ENCODE measurements around the gene BIRC5. TPM values are rescaled to one million over a fixed set of nuclear protein-coding genes. Genes with fewer than 3 reads are reported as not detected.
"Not testable (repeated sequence)": the region's sequence is repeated elsewhere in the genome, so short reads cannot be mapped to it uniquely, and the experiment has no call there.

The BIRC5 gene
- polyA plus RNA-seq, 10 donors, result 10.3 to 26.3 (median 15.8) TPM

DNA sequence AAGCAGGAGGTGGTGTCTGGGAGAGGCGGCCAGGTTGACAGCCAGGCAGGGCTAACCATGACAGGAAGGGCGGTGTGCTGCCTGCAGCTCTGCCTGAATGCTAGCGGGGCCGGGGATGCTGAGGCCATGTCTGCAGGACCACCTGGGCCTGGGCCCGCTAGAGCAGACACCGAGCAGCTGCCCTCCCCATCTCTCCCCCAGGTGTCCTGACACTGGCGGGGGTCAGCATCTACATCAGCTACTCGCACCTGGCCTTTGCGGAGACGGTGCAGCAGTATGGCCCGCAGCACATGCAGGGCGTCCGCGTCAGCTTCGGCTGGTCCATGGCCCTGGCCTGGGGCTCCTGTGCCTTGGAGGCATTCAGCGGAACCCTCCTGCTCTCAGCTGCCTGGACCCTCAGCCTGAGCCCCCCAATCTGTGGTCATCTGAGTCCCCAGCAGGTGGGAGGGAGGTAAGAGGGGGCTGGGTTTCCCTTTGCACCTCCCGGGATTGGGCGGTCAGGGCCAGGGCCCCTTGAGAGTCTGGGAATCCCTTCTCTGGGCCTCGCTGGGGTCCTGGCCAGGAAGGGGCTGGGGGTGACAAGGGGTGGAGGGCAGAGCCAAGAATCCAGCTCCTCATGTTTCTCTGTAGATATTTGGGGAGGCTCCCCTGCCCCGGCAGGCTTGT lies 24.9 kb downstream of the BIRC5 start:
- no peak for DNase-seq

DNA sequence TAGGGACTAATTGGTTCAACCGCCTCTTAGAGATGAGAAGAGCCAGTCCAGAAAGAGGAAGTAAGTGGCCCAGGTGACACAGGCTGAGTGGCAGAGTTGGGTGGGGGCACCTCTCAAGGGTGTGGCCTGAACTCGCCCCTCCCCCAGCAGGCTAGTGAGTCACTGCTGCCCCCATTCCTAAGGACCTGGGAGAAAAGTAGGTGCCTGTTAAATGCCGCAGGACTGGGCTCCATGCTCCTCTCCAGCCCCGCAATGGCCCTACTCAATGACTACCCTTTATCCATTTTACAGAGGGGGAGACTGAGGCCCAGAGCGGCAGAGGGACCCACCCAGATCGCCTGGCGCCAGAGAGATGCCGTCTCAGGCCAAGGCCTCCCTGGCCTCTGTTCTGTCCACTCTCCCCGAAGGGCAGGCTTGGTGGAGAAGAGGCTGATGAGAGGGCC lies 25.5 kb downstream of the BIRC5 start:
- no peak for DNase-seq

DNA sequence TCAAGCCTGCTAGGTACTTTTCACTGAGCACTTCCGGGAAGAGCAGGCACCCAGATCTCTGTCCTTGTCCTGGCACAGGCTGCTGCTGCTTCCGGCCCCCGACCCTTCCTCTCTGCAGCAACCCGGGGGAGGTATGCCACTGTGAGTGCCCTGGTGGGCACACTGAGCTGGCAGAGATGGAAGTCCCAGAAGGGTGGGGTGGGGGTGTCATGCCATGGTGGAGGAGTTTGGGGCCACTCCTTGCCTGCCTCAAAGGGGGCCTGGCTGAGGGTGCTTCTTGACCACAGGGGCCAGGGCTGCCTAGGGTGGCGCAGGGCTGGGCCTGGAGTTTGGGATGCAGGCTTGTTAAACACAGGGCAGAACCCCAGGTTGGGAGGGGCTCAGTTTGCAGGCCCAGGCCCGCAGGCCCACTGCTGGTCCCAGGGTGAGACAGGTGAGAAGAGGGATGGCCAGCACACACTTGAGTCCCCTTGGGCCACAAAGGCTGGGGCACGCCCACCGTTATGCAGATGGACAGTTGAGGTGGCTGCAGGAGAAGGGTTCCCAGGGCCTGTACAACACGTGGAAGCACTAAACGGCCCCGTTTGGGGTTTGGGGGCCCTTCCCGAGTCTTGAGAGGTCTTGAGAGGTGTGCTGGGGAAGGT lies 26.1 kb downstream of the BIRC5 start:
- DNase-seq, result no peak

DNA sequence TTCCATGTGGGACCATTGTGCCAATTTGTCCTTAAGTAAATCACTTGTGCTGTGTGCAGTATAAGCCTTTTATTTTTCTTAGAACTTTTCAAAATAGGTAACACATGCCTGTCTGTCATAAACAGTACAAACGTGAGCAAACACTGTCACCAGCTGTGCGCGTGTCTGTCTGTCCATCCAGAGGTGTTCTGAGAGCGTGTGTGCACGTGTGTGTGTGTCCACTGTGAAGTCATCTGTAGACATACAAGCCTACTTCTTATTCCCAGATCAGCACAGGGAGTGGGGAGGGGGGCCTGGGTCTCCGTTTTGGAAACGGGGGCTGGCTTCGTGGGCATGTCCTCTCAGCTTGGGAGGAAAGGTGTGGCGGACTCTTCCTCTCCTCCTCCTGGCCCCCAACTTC lies 26.8 kb downstream of the BIRC5 start:
- no peak for DNase-seq

DNA sequence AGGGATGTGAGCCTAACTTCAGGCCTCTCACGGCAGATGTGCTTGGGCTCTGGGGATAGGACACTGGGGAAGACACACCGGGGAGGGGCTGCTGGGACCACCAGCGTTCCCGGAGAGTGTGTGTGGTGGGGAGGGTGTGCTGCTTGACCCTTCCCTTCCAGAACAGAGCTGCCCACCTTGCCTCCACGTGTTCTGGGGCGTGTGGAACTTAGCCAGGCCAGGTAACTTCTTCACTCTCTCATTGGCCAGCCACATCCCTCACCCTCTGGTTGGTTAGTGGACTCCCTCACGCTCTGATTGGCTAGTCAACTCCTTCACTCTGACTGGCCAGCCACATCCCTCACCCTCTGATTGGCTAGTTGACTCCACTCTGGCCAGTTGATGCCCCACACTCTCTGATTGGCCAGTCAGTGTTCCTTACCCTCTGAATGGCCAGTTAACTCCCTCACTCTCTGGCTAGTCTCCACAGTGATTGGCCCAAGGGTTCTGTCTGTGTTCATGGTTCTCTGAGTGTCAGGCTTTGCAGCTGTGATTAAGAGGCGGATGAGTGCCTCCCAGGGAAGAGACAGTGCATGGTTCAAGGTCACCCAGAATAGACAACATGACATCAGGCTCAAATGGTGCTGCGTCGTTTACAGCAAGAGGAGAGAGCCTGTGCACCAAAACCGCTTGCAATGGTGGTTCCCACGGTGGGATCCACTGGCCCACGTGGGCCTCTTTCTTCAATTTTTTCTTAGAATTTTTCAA lies 27.4 kb downstream of the BIRC5 start:
- no peak for DNase-seq

DNA sequence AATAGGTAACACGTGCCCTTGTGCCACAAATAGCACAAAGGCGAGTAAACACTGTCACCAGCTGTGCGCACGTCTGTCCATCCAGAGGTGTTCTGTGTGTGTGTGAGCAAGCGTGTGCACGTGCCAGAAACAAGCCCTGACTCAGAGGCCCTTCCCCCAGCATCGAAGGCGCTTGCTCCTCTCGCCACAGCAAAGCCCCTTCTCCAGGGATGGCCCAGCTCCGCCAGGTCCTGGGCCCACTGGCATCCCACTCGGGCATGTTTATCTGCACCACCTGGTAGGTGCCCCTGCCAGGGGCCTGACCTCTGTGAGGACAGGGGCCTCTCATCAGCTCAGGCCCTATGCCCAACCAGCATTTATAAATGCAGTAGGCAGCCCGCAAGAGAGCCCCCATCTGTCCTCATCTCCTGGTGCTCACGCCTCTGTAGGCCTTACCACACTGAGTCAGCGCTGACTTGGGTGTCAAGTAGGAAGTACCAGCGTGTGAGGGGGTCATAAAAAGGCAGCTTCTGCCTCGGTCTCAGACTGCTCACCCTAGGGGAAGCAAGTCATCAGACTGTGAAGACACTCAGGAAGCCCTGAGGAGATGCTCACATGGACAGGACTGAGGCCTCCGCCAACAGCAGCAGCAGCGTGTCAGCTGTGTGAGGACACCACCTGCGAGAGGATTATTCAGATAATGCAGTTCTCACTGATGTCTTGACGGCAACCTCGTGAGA lies 28.1 kb downstream of the BIRC5 start:
- DNase-seq, result no peak

DNA sequence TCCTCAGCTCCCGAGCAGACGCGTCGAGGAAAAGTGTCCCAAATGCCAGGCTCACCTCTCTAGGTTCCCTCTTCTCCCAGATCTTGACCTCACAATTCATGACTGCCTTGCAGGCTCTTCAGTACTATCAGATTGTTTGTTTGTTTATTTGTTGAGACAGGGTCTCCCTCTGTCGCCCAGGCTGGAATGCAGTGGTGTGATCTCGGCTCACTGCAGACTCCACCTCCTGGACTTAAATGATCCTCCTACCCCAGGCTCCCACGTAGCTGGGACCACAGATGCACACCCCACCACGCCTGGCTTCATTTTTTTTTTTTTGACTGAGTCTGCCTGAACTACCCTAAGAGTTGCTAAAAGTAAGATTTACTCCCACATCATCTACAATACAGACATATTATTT lies 33.3 kb downstream of the BIRC5 start:
- no peak for DNase-seq

DNA sequence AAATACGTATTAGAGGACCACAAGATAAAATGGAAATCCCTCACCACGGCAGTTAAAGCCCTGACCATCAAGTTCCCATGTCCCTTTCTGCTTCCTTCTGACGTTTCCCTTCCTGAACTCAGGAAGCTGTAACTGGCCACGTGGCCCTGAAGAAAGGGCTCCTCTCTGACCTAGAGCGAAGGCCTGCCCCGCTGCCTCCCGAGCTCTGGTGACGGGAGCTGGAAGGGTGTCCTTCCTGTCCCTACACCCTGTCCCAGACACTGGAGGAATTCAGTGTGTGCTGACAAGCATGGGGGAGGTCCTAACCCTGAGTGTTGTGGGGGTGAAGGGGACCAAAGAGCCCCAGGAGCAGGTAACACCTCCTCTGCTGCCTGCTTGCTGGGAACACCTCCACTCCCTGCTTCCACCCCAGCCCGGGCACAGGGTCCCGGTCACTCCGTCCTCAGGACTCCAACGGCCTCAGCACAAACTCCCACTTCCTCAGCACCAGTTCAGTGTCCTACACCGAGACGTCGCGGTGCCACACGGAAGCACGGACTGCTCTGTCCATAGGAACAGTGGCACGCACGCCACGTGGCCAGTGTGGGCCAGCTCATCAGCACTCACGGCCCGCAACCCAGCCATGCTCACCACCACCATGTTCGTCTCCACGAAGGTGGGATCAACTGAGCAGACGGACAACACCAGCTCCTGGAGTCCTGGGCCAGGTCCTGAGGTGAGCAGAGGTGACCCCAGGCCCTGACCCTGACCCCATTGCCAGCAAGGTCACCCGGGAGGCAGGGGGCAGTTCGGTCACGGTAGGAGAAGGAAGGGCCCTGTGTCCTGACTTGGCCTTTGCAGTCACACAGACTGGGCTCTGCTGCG lies 34.2 kb downstream of the BIRC5 start:
- no peak for DNase-seq

DNA sequence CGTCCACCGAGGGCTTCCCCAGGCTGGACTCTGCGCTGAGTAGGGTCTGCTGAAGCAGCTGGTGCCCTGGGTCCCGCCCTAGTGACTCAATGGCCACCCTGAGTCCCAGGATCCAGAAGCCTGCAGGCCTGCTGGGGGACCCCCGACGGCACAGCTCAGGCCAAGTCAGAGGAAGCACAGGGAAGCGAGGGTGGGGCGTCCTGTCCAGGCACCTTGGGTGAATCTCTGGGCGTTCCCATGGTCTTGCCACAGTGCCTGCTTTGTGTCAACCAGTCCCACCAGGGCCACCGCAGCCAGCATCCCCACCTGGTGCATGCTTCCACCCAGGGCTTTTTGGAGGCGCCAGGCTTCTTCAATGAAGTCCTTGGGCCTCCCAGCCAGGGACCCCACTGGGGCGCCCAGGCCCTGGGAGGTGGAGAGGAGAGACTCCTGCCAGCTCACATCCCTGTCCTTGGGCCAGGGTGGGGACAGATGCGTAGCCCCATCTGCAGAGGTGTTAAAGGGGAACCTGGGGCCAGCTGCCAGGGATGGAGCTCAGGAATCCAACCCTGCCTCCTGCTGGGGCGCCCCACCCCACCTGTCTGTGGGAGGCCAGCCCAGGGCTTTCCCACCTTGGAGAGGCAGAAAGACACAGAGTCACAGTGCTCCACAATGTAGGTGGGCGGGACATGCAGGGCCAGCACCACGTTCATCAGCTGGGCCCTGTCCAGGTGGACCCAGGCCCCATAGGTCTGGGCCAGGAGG lies 35.2 kb downstream of the BIRC5 start:
- DNase-seq, result no peak

DNA sequence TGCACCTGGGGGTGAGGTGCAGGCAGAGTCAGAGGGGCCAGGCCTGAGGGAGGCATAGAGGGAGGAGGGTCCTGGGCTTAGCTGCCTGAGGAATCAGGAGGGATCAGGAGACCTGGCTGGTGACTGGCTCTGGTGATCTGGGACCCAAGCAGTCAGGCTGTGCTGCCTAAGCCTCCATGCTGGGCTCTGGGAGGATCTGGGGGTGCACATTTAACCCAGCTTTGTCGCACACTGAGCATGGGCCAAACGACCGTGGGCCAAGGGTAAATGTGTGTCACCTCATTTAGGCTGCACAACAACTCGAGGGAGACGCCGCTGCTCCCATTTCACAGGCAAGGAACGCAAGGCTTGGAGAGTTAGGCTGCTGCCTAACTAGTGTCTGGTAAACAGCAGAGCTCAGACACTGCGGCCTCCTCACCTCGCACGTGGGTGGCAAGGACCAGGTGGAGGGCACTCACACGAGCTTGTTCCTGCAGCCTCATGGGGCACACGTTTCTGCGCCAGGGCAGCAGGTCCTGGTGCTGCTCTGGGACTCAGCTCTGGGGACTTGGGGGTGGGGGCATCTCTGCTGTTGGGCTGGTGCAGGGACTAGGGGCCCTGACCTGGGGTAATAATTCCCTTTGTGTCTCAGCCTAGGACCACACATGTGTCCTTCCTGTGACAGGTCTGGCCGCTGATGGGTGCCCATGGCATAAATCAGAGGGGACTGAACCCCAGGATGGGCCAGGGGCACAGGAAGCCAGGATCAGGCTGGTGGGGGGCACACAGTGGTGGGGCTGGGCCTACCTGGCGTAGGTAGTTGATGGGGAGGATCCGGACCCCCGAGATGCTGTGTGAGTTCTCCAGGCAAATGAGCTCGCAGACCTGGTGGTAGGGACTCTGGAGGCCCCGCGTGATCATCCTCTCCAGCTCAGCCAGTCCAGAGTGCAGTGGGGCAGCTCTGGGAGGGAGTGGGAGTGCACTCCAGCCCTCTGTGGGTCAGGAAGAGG lies 36.1 kb downstream of the BIRC5 start:
- DNase-seq, result no peak

DNA sequence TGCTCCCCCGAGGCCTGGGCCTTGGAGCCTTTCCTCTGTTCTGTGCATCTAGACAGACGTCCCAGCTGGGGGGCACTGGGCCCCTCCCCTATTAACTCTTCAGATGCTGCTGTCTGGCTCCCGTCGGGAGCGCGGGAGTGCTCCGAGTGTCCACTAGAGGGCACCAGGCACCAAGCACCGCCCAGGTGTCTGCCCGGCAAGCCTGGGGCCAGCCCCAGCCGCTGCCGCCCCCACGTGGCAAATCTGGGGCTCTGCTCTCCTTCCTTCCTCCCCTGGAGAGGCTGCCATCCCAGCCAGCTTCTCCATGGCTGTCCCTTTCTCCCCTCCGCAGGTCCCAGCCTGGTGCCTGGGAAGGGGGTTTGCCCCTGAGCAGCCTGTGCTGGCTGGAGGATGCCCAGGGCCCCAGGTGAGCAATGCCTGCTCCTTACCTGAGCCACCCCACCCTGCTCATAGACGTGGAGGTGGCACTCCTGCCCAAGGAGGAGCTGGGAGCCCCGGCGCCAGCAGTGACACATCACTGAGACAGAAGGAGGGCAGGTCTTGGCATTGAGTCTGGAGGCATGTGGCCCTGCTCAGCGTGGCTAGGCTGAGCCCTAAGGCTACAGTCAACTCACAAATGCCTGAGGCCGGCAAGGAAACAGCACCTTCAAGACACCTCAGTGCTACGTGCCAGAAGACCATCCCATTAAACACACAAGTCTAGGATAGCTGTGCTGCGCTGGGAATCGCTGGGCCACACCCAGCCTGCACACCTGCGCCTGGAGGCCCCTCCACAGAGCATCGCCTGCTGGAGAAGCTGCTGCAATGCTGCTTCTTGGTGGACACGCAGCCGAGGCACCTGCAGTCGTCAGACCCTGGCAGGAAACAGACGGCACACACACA lies 37.1 kb downstream of the BIRC5 start:
- peak; percentile 66 to 91 (median 86) for DNase-seq

DNA sequence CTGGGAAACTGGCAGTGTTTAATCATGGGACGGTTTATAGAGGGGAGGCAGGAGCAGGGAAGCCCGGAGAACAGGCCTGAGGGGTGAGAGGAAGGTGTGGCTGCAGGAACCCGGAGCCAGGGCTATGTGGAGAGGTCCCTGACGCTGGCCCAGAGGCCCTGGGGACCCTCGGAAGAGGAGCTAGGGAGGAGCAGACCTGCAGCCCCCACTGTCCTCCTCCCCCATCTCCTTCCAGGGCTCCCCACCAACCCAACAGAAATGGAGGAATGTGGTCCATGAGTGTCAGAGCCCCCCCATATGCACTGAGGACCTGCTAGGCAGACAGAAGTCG lies 37.7 kb downstream of the BIRC5 start:
- DNase-seq, result no peak

DNA sequence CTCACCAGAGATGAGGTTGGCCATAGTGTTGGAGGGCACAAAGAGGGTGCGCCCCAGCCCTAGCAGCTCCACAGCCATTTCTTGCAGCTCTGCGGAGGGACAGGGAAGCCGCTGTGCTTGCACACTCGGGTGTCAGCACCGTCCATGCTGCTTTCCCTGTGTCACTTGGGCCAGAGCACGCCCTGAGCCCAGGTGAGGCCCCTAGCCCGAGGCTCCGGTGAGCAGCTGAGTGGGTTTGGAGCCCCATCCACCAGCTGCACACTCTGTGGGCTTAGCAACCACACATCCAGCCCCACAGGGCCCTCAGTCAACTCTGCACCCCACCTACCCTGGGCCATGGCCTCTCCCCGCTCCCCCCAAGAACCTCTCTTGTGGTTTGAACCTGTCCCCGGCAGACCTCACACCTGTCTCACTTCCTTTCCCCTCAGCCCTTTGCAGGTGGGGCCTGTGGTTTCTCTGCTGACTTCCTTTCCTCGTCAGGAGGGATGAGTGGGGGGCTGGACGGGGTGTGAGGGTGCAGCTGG lies 38.1 kb downstream of the BIRC5 start:
- DNase-seq, result no peak

DNA sequence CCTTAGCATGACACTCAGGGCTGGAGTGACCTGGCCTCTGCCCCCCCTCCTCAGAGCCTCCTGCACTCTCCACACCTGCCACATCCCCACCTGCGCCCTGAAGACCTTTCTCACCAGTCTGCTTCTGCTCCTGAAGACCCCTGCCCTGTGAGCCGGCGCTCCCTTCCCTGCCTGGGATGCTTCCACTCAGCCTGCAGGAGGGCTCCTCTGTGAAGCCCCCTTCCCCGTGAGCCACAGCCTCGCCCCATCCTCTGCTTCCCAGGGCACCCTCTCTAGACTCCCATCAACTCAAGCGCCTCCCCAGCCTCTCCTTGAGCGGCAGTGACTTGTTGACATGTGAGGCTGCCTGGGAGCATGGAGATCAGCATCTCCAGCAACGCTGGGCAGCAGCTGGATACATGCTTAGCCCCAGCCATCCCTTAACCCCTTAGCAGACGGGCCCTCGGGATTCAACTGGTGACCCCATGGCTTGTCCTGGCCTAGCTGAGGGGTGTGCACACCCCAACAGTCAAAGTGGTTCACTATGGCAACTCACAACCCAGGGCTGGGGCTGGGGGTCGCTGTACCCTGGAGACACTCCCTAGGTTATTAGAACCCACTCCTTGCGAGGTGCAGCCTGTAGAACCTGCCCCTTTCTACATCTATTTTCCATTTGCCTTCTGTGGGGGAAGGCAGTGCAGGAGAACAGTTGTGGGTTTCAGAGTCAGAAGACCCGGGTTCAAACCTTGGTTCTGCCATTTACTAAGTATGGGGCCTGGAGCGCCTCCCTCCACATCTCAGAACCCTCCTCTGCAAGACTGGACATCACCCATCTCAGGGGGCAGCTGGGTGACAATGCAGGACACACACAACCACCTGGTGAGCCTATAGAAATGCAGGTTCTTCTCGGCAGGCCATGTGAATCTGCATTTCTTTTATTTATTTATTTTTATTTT lies 38.9 kb downstream of the BIRC5 start:
- DNase-seq, result no peak

DNA sequence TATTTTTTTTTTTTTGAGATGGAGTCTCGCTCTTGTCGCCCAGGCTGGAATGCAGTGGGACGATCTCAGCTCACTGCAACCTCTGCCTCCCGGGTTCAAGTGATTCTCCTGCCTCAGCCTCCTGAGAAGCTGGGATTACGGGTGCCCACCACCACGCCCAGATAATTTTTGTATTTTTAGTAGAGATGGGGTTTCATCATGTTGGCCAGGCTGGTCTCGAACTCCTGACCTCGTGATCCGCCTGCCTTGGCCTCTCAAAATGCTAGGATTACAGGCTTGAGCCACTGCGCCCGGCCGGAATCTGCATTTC lies 39.5 kb downstream of the BIRC5 start:
- DNase-seq, result not testable (repeated sequence)

DNA sequence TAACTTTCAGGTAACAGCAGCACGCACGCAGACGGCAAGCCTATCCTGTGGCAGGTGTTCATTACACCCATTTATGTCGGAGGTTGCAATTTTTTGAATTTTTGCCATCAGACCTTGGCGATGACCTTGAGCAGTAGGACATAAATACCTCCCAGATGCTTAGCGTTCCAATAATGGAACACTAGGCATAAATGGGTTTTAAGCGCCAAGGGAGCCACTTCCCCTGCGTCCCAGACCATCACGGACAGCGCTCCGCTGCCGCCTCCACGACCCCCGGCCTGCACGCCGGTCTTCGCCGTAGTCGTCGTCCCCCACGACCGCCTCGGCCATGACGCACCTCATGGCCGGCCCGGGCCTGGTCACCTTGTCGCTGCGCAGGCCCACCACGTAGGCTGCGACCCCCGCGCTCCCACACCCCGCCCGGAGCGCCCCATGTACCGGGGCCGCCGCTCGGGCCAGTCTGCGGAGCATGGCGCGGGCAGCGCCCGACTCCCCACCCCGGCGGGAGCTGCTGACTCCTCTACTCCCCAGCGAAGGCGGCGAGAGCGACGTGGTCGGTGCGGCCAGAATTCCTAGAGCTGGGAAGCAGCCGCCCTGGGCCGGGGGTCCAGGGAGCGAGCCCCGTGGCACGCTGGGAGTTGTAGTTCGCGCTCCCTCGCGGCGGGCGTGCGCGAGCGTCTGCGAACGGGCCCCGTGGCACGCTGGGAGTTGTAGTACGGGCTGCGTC lies 40.1 kb downstream of the BIRC5 start:
- DNase-seq, result peak; percentile 81 to 96 (median 92)
